ENCODE data around the gene ADAM8.

DNA sequence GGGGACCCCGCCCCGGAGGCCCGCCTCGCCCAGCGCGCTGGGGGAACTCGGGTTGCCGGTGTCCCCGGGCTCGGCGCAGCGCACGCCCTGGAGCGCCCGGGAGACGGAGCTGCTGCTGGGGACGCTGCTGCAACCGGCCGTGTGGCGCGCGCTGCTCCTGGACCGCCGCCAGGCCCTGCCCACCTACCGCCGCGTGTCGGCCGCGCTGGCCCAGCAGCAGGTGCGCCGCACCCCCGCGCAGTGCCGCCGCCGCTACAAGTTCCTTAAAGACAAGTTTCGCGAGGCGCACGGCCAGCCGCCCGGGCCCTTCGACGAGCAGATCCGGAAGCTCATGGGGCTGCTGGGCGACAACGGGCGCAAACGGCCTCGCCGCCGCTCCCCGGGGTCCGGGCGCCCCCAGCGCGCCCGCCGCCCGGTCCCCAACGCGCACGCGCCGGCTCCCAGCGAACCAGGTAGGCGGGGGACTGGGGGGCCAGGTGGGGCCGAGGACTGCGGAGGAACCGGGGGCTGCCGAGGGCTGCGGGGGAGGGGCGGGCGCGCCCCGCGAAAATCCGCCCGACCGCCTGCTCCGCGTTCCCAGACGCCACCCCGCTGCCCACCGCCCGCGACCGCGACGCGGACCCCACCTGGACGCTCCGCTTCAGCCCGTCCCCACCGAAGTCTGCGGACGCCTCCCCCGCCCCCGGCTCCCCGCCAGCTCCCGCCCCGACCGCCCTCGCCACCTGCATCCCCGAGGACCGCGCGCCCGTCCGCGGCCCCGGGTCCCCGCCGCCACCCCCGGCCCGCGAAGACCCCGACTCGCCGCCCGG is 46.1 kb downstream of the ADAM8 start:
- TF ChIP-seq, protein P1, sequence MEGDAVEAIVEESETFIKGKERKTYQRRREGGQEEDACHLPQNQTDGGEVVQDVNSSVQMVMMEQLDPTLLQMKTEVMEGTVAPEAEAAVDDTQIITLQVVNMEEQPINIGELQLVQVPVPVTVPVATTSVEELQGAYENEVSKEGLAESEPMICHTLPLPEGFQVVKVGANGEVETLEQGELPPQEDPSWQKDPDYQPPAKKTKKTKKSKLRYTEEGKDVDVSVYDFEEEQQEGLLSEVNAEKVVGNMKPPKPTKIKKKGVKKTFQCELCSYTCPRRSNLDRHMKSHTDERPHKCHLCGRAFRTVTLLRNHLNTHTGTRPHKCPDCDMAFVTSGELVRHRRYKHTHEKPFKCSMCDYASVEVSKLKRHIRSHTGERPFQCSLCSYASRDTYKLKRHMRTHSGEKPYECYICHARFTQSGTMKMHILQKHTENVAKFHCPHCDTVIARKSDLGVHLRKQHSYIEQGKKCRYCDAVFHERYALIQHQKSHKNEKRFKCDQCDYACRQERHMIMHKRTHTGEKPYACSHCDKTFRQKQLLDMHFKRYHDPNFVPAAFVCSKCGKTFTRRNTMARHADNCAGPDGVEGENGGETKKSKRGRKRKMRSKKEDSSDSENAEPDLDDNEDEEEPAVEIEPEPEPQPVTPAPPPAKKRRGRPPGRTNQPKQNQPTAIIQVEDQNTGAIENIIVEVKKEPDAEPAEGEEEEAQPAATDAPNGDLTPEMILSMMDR (IDR thresholded peaks at IDR 0.05): no peak
- no peak for TF ChIP-seq POLR2A (IDR thresholded peaks at IDR 0.05)
